ENCODE data around the gene PLA1A.
A peak's percentile ranks its signal among the peaks of the same experiment; 100 is the strongest.
"Not testable (repeated sequence)": the region's sequence is repeated elsewhere in the genome, so short reads cannot be mapped to it uniquely, and the experiment has no call there.

Gene PLA1A

DNA sequence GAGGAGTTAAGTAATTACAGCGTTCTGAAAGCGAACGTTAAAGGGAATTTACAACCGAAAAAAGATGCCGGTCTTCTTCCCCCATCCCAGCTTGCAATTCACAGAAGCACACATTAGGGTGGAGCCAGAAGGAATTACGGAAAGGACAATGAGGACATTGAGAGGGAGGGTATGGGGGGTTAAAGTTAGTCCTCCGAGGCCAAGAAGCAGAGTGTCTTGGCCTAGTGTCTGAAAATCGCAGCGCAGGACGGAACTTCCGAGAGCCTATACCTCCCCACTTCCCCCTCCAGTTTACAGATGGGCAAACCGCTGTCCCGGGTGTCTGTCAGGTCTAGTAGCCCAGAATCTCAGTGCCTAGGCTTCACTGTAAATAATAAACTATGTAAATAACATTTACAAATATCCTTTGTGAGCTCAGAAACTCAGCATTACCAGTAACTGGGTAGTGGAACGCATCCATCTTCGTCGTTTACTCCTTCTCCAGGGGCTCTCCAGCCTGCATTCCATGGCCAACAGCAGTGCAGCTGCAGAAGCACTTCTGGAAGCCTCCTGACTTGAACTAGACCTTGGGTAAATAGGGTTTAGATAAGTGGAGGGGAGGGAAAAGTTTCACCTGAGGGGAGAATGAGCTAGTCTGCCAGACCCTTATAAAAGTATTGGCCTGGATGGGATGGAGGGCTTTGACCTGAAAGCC lies 17.5 kb upstream of the PLA1A start:
- H3K27ac ChIP-seq (ENCODE audit: low read depth, low read length) = peak overlapping the region; percentile 64; the same call in 1 of the 2 replicates
- H3K4me3 ChIP-seq (ENCODE audit: low read depth, low read length) = peak overlapping the region; percentile 82
- H3K9ac ChIP-seq (ENCODE audit: low read length) = peak overlapping the region; percentile 82
- no peaks in the 10 kb centered on the region for H3K9me3 ChIP-seq (ENCODE audit: control insufficient read depth, insufficient read depth, low read depth, low read length)
- H3K27me3 ChIP-seq (ENCODE audit: control insufficient read depth, insufficient read depth, low read length) = peaks cover 18% of the 10 kb centered on the region
- H3K4me1 ChIP-seq (ENCODE audit: control insufficient read depth, insufficient read depth, low read length) = peaks cover 6% of the 10 kb centered on the region
- no peaks in the 10 kb centered on the region for H3K36me3 ChIP-seq (ENCODE audit: control insufficient read depth, insufficient read depth, low read length)

DNA sequence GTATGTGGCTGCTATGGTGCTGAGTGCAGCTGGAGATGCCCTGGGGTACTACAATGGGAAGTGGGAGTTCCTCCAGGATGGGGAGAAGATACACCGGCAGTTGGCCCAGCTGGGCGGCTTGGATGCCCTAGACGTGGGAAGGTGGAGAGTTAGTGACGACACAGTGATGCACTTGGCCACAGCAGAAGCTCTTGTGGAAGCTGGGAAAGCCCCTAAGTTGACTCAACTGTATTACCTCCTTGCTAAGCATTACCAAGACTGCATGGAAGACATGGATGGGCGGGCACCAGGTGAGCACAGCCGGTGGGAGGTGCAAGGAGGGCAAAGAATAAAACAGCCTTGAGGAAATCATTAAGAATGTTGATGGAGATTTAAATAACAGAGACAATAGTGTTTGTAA lies 15.5 kb upstream of the PLA1A start:
- no peak overlapping the region for H3K9ac ChIP-seq (ENCODE audit: low read length)

DNA sequence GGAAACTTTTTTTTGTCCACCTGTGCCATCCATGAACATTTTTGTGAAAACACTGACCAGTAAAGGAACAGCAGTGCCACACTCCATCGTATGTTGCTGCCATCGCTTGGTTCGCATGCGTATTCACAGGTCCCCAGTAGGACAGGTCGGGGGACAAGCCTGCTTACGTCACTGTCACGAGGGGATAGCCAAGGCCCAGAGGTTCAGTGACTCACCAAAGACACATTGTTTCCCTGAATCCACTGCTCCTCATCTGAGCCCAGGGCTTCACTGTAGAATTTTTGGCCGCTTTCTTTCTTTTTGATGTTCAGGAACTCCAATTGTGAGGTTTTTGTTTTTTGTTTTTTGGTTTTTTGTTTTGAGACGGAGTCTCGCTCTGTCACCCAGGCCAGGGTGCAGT lies 12.5 kb upstream of the PLA1A start:
- no peak overlapping the region for H3K9ac ChIP-seq (ENCODE audit: low read length)
- peaks cover 15% of the 10 kb centered on the region for H3K4me1 ChIP-seq (ENCODE audit: control insufficient read depth, insufficient read depth, low read length)
- H3K4me3 ChIP-seq (ENCODE audit: low read depth, low read length) = no peak overlapping the region

More for the DNA sequence above, 15.5 kb upstream of the PLA1A start:
- no peaks in the 10 kb centered on the region for H3K36me3 ChIP-seq (ENCODE audit: control insufficient read depth, insufficient read depth, low read length)
- H3K9me3 ChIP-seq (ENCODE audit: control insufficient read depth, insufficient read depth, low read depth, low read length) = no peaks in the 10 kb centered on the region
- peaks cover 18% of the 10 kb centered on the region for H3K27me3 ChIP-seq (ENCODE audit: control insufficient read depth, insufficient read depth, low read length)
- no peak overlapping the region for H3K27ac ChIP-seq (ENCODE audit: low read depth, low read length)
- H3K4me1 ChIP-seq (ENCODE audit: control insufficient read depth, insufficient read depth, low read length) = peaks cover 6% of the 10 kb centered on the region
- no peak overlapping the region for H3K4me3 ChIP-seq (ENCODE audit: low read depth, low read length)

DNA sequence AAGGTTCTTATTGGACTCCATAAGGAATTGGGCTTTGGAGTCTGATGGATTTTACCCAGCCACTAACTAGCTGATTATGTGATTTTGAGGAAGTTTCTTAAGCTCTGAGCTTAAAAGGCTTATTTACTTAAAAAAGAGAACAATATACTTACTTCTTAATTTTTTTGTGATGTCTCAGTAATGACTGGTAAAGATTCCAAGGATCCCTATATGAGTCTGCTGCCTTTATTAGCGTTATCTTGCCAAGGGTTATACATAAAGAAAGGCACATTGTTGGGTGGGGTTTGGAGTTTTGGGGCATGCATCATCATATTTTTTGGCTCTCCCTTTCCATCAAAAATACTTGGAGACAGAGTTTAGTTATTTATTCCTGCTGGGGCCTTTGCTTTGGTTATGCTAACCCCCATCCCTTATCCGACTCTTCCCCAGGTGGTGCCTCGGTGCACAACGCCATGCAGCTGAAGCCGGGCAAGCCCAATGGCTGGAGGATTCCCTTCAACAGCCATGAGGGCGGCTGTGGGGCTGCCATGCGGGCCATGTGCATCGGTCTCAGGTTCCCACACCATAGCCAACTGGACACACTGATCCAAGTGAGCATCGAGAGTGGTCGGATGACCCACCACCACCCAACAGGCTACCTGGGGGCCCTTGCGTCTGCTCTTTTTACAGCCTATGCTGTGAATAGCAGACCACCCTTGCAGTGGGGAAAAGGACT lies 11.7 kb upstream of the PLA1A start:
- no peak overlapping the region for H3K9ac ChIP-seq (ENCODE audit: low read length)
- no peaks in the 10 kb centered on the region for H3K36me3 ChIP-seq (ENCODE audit: control insufficient read depth, insufficient read depth, low read length)
- peaks cover 12% of the 10 kb centered on the region for H3K4me1 ChIP-seq (ENCODE audit: control insufficient read depth, insufficient read depth, low read length)
- H3K27ac ChIP-seq (ENCODE audit: low read depth, low read length) = no peak overlapping the region
- no peaks in the 10 kb centered on the region; the same call in 1 of the 2 replicates for H3K9me3 ChIP-seq (ENCODE audit: control insufficient read depth, insufficient read depth, low read depth, low read length)
- H3K4me3 ChIP-seq (ENCODE audit: low read depth, low read length) = no peak overlapping the region
- H3K27me3 ChIP-seq (ENCODE audit: control insufficient read depth, insufficient read depth, low read length) = no peaks in the 10 kb centered on the region

More for the DNA sequence above, 12.5 kb upstream of the PLA1A start:
- Histone ChIP-seq H3K9me3 (ENCODE audit: control insufficient read depth, insufficient read depth, low read depth, low read length) (no peaks in the 10 kb centered on the region), H3K27ac (ENCODE audit: low read depth, low read length) (no peak overlapping the region), H3K36me3 (ENCODE audit: control insufficient read depth, insufficient read depth, low read length) (no peaks in the 10 kb centered on the region), H3K27me3 (ENCODE audit: control insufficient read depth, insufficient read depth, low read length) (peaks cover 4% of the 10 kb centered on the region; the same call in 1 of the 2 replicates)

DNA sequence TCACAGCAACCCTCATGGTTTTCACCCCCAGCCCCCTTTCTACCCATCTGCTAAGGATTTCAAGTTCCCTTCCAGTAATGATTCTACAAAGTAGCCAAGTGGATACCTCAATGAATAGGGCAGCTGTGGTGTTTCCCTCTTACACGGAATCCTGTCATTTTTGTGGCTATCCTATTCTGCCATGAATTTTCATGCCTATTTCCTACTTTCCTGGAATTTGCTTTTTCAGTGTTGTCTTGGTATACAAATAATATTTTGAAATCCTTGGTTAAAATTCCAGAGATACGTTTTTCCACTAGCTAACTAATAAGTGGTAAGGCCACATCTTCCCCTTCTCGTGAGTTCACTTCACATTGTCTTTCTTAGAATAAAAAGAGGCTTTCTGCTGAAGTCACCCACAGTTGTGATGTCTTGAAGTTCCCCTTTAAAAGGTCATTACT lies 10.9 kb upstream of the PLA1A start:
- H3K4me3 ChIP-seq (ENCODE audit: low read depth, low read length) = no peak overlapping the region
- H3K4me1 ChIP-seq (ENCODE audit: control insufficient read depth, insufficient read depth, low read length) = peaks cover 12% of the 10 kb centered on the region
- H3K27me3 ChIP-seq (ENCODE audit: control insufficient read depth, insufficient read depth, low read length) = no peaks in the 10 kb centered on the region
- no peak overlapping the region for H3K27ac ChIP-seq (ENCODE audit: low read depth, low read length)
- no peaks in the 10 kb centered on the region; the same call in 1 of the 2 replicates for H3K9me3 ChIP-seq (ENCODE audit: control insufficient read depth, insufficient read depth, low read depth, low read length)
- no peaks in the 10 kb centered on the region for H3K36me3 ChIP-seq (ENCODE audit: control insufficient read depth, insufficient read depth, low read length)
- no peak overlapping the region for H3K9ac ChIP-seq (ENCODE audit: low read length)

DNA sequence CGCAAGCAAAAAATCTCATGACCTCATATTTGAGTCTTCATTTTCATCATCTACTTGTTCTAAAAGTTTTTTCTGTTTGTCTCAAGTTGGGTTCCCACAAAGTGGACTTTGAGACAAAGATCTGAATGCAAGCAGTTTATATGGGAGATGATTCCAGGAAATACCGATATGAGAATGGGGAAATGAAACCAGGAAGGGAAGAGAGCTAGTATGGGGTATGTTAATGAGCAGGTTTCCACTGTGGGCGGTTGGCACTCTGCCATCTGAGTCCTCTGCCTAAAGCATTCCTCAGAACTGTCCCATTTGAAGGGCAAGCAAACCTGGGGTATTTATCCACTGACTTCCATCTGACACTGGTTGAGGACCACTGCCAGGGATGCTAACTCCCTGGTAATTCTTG lies 9.6 kb upstream of the PLA1A start:
- Histone ChIP-seq H3K27me3 (ENCODE audit: control insufficient read depth, insufficient read depth, low read length) (no peaks in the 10 kb centered on the region), H3K4me3 (ENCODE audit: low read depth, low read length) (no peak overlapping the region), H3K4me1 (ENCODE audit: control insufficient read depth, insufficient read depth, low read length) (peaks cover 12% of the 10 kb centered on the region), H3K36me3 (ENCODE audit: control insufficient read depth, insufficient read depth, low read length) (no peaks in the 10 kb centered on the region), H3K27ac (ENCODE audit: low read depth, low read length) (no peak overlapping the region), H3K9ac (ENCODE audit: low read length) (no peak overlapping the region), H3K9me3 (ENCODE audit: control insufficient read depth, insufficient read depth, low read depth, low read length) (no peaks in the 10 kb centered on the region; the same call in 1 of the 2 replicates)

DNA sequence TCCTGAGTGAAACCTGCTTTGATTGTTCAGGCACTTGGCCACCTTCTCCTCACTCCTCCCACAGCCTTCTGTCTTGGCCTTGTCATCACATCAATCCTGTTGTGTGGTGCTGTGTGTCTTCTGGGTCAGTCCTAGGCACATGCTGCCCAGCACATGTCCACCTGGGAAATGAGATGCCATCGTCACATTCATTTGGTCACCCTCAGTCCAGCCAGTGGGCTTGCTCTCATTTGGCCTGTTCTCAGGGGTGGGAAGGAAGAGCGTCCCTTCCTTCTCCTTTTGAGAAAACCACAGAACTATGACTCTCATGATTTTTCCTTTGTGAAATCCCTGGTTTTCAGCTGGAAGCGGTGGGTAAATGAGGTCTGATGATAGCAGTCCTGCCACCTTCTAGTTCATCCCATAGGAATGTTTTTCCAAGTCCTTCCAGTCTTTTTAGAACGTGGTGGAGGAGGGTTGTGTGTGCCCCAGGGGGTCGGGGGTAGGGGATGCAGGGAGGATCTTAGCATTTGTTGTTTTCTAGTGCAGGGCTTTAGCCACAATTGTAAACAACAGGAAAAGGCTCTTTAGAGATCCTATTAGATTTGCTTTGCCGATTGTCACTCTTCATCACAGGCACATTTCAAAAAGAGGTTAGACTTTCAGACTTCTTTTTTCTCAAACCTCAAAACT lies 8.4 kb upstream of the PLA1A start:
- Histone ChIP-seq H3K4me3 (ENCODE audit: low read depth, low read length) (peak overlapping the region; percentile 15; the same call in 1 of the 2 replicates), H3K4me1 (ENCODE audit: control insufficient read depth, insufficient read depth, low read length) (peaks cover 12% of the 10 kb centered on the region), H3K9me3 (ENCODE audit: control insufficient read depth, insufficient read depth, low read depth, low read length) (no peaks in the 10 kb centered on the region; the same call in 1 of the 2 replicates), H3K27ac (ENCODE audit: low read depth, low read length) (no peak overlapping the region), H3K36me3 (ENCODE audit: control insufficient read depth, insufficient read depth, low read length) (no peaks in the 10 kb centered on the region), H3K27me3 (ENCODE audit: control insufficient read depth, insufficient read depth, low read length) (no peaks in the 10 kb centered on the region), H3K9ac (ENCODE audit: low read length) (no peak overlapping the region)

DNA sequence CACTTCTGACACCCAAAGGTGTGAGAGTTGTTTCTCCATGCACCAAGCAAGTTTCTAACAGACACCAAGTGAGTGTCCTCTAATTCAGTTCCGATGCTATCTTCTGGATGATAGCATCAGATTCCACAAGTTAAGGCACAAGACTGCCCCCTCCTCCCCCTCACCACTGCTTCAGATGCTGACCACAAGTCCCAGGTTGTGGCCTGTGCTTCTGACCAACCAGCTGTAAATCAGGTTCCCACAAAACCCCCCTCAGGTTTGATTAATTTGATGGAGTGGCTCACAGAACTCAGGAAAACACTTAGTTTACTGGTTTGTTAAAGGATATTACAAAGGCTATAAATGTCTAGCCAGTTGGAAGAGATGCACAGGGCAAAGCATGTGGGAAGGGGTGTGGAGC lies 7.0 kb upstream of the PLA1A start:
- Histone ChIP-seq H3K36me3 (ENCODE audit: control insufficient read depth, insufficient read depth, low read length) (no peaks in the 10 kb centered on the region), H3K9ac (ENCODE audit: low read length) (no peak overlapping the region), H3K4me3 (ENCODE audit: low read depth, low read length) (no peak overlapping the region), H3K9me3 (ENCODE audit: control insufficient read depth, insufficient read depth, low read depth, low read length) (no peaks in the 10 kb centered on the region; the same call in 1 of the 2 replicates), H3K4me1 (ENCODE audit: control insufficient read depth, insufficient read depth, low read length) (peaks cover 12% of the 10 kb centered on the region), H3K27ac (ENCODE audit: low read depth, low read length) (no peak overlapping the region), H3K27me3 (ENCODE audit: control insufficient read depth, insufficient read depth, low read length) (no peaks in the 10 kb centered on the region)

DNA sequence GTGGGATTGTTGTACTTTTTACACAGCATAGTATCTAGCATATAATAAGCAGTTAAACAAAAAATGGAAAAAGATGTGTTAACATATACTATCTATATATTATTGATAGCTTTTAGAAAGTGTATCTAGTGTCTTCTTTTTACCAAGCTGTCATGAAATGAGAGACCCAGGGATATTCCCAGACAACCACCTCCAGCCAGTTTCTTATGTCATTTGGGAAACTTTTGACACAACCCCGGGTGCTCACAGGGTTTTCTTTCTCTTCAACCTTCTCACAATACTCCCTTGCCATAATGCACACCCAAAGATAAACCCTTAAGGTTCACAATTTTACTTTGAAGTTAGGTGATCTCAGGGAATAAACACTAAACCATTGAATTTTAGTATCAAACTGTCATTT lies 4.8 kb upstream of the PLA1A start:
- Histone ChIP-seq H3K4me1 (ENCODE audit: control insufficient read depth, insufficient read depth, low read length) (peaks cover 12% of the 10 kb centered on the region), H3K36me3 (ENCODE audit: control insufficient read depth, insufficient read depth, low read length) (no peaks in the 10 kb centered on the region), H3K27me3 (ENCODE audit: control insufficient read depth, insufficient read depth, low read length) (no peaks in the 10 kb centered on the region), H3K4me3 (ENCODE audit: low read depth, low read length) (no peak overlapping the region), H3K27ac (ENCODE audit: low read depth, low read length) (no peak overlapping the region), H3K9me3 (ENCODE audit: control insufficient read depth, insufficient read depth, low read depth, low read length) (no peaks in the 10 kb centered on the region; the same call in 1 of the 2 replicates), H3K9ac (ENCODE audit: low read length) (no peak overlapping the region)

DNA sequence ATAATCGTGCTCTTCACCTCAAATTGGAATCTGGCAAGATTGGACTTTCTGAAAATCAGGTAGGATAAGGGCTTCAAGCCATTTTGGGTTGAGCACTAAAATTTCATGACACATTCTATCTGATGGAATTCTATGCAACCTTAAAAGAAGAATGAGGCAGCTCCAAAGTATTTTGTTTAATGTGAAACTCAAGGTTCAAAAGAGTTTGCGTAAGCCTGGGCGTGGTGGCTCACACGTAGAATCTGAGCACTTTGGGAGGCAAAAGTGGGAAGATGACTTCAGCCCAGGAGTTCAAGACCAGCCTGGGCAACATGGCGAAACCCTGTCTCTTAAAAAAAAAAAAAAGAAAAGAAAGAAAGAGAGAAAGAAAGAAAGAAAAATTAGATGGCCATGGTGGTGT lies 3.6 kb upstream of the PLA1A start:
- H3K9ac ChIP-seq (ENCODE audit: low read length) = no peak overlapping the region
- H3K9me3 ChIP-seq (ENCODE audit: control insufficient read depth, insufficient read depth, low read depth, low read length) = no peaks in the 10 kb centered on the region; the same call in 1 of the 2 replicates
- no peaks in the 10 kb centered on the region for H3K36me3 ChIP-seq (ENCODE audit: control insufficient read depth, insufficient read depth, low read length)
- peaks cover 10% of the 10 kb centered on the region for H3K4me1 ChIP-seq (ENCODE audit: control insufficient read depth, insufficient read depth, low read length)
- no peak overlapping the region for H3K4me3 ChIP-seq (ENCODE audit: low read depth, low read length)
- H3K27me3 ChIP-seq (ENCODE audit: control insufficient read depth, insufficient read depth, low read length) = no peaks in the 10 kb centered on the region
- H3K27ac ChIP-seq (ENCODE audit: low read depth, low read length) = no peak overlapping the region

DNA sequence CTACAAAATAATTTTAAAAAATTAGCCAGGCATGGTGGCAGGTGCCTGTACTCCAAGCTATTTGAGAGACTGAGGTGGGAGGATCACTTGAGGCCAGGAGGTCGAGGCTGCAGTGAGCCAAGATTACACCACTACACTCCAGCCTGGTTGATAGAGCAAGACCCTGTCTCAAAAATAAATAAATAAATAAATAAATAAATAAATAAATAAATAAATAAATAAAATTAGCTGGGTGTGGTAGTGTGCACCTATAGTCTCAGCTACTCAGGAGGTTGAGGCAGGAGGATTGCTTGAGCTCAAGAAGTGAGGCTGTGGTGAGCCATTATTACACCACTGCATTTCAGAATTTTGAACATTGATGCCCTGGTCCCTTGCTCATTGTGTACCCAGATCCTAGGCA lies 2.8 kb upstream of the PLA1A start:
- H3K9me3 ChIP-seq (ENCODE audit: control insufficient read depth, insufficient read depth, low read depth, low read length); H3K4me1 ChIP-seq (ENCODE audit: control insufficient read depth, insufficient read depth, low read length); H3K4me3 ChIP-seq (ENCODE audit: low read depth, low read length); H3K27me3 ChIP-seq (ENCODE audit: control insufficient read depth, insufficient read depth, low read length); H3K36me3 ChIP-seq (ENCODE audit: control insufficient read depth, insufficient read depth, low read length); H3K27ac ChIP-seq (ENCODE audit: low read depth, low read length); H3K9ac ChIP-seq (ENCODE audit: low read length): not testable (repeated sequence)

Measured in HUES6 (cell line).